HG02623 (cell line): ENCODE measurements around the gene CYP4Z1.
"Not testable (repeated sequence)": the region's sequence is repeated elsewhere in the genome, so short reads cannot be mapped to it uniquely, and the experiment has no call there.

Experiments
- ATAC-seq: cut with Tn5 transposase; IDR thresholded peaks from one replicate; pipeline ENCODE4 v1.9.1; 2021; ENCODE audit warnings: moderate library complexity; ENCODE audit not compliant: unreplicated experiment

Gene CYP4Z1

GRCh38 chr1:47128221-47128620 is 61.2 kb downstream of the CYP4Z1 start:
- no peak for ATAC-seq

GRCh38 chr1:47128854-47129253 is 61.8 kb downstream of the CYP4Z1 start:
- ATAC-seq: not testable (repeated sequence)

GRCh38 chr1:47129489-47130230 is 62.6 kb downstream of the CYP4Z1 start:
- ATAC-seq: not testable (repeated sequence)

- ATAC-seq: not testable (repeated sequence)
These were observed 65.6 kb downstream of the CYP4Z1 start for GRCh38 chr1:47132665-47133064.

GRCh38 chr1:47137198-47137597 is 70.2 kb downstream of the CYP4Z1 start, which contains the start of gene CYP4A22:
TSS of gene CYP4A22 (plus strand) at chr1:47137441. CDS start at chr1:47137486, 45 bp downstream.
- no peak for ATAC-seq

- ATAC-seq: no peak
These were observed 71.0 kb downstream of the CYP4Z1 start for GRCh38 chr1:47137925-47138615.

- not testable (repeated sequence) for ATAC-seq
These were observed 73.3 kb downstream of the CYP4Z1 start for GRCh38 chr1:47140358-47140757.

GRCh38 chr1:47143654-47144053 is 76.6 kb downstream of the CYP4Z1 start:
- not testable (repeated sequence) for ATAC-seq

- ATAC-seq: not testable (repeated sequence)
These were observed 79.5 kb downstream of the CYP4Z1 start for GRCh38 chr1:47146495-47146894.

GRCh38 chr1:47147047-47147785 is 80.2 kb downstream of the CYP4Z1 start:
- ATAC-seq: no peak

GRCh38 chr1:47149162-47149561 is 82.1 kb downstream of the CYP4Z1 start:
- not testable (repeated sequence) for ATAC-seq

GRCh38 chr1:47156457-47156856 is 89.4 kb downstream of the CYP4Z1 start:
- not testable (repeated sequence) for ATAC-seq

GRCh38 chr1:47157957-47158356 is 90.9 kb downstream of the CYP4Z1 start:
- not testable (repeated sequence) for ATAC-seq

- ATAC-seq: no peak
These were observed 93.7 kb downstream of the CYP4Z1 start for GRCh38 chr1:47160716-47161115.

- no peak for ATAC-seq
These were observed 94.4 kb downstream of the CYP4Z1 start for GRCh38 chr1:47161298-47162040.

GRCh38 chr1:47164552-47164951 is 97.5 kb downstream of the CYP4Z1 start:
- no peak for ATAC-seq
